Measurements from ENCODE around the gene SPAG7. TPM values are rescaled to one million over a fixed set of nuclear protein-coding genes. Genes with fewer than 3 reads are reported as not detected.

Gene SPAG7
- total RNA-seq, 1 donor from 2014 or later, result 40.7 TPM

DNA sequence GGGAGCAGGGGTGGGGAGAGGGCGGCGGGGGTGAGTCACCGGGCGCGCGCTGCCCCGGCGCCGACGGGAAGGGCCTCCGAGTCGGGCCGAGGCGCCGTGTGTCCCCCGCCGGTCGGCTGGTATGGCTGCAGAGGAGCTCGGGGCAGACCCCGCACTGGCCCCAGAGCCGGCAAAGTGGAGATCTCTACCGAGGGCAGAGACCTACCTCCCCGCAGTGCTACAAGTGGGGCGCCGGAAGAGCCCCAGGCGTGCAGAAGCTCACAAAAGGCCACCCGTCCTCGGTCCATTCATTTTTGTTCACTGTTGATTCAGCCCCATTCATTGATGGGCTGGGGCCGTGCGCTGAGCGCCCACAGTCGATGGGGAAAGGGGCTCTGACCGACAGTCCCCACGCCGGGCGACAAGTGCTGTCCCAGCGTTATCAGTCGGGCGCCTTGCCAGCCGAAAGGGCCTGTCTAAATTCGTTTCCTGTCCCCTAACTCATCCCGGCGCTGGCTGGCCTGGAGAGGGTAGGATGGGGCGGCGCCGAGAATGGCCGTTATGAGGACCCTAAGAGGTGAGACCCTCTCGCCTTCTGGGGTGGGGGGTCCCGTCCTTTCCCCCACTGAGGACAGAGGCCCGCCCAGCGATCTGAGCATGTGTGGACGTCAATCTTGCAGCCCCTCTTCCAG lies 17.4 kb downstream of the SPAG7 start:
- no peak for DNase-seq

DNA sequence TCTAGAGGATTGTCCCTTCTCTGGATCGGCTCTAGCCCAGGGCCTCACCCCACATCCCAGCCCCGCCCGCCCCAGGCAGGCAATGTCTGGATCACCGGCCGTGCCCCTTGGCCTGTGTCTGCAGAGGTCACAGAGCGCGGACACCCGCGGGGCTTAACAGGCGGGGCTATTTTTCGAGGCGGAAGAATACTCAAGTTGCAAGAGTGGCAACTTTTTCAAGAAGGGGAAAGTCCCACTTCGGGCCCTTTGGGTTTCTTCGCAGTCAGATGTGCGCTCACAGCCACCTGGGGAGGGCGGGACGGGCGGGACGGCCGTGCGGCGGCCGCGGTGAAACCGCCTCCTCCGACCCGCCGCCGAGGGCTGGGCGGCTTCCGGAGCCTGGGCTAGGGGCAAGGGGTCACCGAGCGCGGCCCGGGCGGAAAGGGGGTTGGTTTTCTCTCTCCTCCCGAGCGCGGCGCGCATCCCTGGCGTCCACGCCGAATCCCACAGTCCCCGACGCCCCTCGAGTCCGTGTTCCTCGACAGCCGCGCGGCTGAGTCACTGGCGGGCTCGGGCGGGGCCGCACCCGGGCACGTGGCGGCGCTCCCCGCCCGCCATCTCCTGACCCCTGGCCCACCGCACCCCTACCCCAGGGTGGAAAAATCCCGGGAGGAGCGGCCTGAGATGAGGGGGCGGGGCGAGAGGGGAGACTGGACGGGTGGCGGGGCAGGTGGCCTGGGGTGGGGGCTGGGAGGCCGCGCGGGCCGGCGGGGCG lies 18.1 kb downstream of the SPAG7 start:
- DNase-seq, result no peak

DNA sequence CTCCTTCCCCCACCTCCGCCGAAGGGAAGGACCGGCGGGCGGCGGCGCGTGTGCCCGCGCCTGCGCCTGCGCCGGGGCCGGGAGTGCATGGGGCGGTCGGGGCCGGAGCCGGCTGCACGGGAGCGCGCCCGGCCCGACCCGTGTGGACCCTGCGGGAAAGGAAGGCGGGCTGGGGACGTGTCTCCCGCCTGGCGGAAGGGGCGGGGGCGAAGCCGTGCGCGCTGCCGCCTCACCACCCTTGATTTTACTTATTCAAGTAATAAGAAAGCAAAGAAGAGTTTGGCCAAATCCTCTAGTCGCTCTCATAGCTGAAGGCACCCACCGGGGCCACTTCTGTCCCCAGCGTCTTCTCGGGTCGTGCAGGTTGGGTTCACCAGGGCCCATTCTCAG lies 18.7 kb downstream of the SPAG7 start:
- peak; percentile 92 for DNase-seq

GRCh38 chr17:4948166-4948930 lies 19.3 kb downstream of the SPAG7 start, which contains the start of gene PFN1:
Gene PFN1 (minus strand): TSS chr17:4948530. CDS start chr17:4948394, 136 bp downstream.
- DNase-seq, result peak; percentile 95

DNA sequence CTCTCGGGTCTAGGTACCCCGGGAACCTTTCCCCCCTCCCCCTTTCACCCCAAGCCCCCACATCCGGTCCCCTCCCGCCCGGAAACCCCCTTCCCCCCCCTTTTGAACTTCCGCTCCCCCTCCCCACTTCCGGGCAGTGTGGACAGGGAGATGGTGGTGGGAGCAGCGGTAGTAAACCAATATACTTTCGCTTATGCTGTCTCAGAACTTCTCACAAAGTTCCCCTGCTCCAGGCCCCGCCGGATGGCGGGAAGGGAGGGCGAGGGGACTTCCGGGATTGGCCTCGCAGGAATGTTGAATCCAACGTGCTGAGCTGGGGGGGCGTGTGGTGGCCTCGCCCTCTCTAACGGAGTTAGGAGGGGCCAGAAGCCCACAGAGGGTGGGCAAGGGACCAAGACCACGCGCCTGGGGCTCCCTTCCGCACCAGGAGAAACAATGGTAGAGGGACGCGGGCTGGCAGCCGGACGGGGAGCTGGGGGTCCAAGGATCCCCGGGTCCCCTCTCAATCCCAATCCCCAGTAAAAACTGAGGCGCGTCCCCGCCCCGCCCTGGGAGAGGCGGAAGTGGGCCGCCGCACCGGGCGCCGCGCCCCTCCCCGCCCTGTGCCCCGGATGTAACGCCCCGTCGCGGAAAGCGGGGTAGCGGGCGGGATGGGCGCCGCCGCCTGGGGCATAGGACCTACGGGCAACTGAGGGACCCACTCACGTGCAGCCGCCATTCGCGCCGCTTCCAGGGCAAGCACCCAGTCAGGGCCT lies 20.0 kb downstream of the SPAG7 start:
- DNase-seq, result peak; percentile 40

- DNase-seq, result no peak
Observed at GRCh38 chr17:4947010-4947410, 20.6 kb downstream of the SPAG7 start.

- DNase-seq, result no peak
Observed at GRCh38 chr17:4946312-4946976, 21.2 kb downstream of the SPAG7 start.

GRCh38 chr17:4945944-4946280 lies 21.7 kb downstream of the SPAG7 start:
- DNase-seq, result no peak

- DNase-seq, result no peak
Observed at GRCh38 chr17:4945176-4945943, 22.3 kb downstream of the SPAG7 start.

- DNase-seq, result no peak
Observed at GRCh38 chr17:4944554-4945175, 23.0 kb downstream of the SPAG7 start.

DNA sequence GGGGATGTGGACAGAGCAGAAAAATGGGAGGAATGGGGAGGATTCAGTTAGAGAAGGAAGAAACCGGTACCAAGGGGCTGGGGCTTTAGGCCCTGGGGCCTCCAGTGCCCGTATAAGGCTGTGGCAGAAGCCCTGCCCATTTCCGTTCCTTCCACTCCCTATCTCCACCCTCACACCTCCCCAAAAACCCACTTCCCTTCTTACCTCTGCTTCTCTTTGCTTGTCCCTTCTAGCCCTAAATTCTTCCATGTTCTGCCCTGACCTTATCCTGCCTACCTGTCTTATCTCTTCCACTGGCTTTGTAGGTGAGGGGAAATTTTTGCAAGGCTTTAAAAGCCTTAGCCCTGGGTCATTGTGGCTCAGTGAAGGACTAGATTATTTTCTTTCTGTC lies 23.5 kb downstream of the SPAG7 start:
- DNase-seq, result no peak

GRCh38 chr17:4942760-4943508 lies 24.7 kb downstream of the SPAG7 start:
- no peak for DNase-seq

DNA sequence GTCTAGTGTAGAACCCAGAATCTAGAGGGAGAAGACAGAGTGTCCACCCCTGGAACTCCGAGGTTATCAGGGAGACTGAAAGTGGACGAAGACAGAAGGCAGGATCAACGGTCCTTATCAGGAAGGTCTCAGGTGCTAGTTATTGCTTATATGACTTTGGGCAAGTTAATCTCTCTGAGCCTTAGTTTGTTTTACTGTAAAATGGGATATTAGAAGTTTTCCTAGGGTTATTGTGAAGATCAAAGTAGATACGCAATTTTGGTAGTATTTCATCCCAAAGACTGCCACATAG lies 26.4 kb downstream of the SPAG7 start:
- DNase-seq, result no peak

DNA sequence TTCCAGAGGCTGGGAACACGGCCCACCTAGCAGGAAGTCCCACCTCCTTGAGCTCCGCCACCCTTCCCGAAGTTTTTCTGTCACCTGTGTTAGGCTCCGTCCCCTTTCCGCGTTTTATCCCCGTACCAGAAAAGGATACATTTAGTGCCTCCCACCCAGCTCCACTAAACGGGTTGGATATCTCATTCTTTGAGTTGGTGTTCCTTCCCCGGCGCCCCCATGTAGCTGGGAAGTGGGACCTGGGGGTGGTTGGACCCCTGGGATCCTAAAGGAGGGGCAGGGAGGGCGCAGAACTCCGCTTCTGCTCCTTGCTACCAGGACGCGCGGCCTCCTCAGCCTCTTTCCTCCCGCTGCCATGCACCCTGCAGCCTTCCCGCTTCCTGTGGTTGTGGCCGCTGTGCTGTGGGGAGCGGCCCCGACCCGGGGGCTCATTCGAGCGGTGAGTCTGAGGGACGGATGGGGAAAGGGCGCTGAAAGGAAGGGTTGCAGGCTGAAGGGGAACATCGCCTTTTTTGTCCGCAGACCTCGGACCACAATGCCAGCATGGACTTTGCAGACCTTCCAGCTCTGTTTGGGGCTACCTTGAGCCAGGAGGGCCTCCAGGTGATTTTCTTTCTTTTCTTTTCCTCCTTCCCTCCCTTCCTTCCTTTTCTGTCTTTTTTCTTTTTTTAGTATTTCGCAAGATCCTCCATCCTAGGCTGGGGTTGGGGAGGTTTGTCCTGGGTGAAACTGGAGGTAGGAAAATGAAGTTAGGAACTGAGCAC lies 26.9 kb downstream of the SPAG7 start:
- DNase-seq, result no peak

DNA sequence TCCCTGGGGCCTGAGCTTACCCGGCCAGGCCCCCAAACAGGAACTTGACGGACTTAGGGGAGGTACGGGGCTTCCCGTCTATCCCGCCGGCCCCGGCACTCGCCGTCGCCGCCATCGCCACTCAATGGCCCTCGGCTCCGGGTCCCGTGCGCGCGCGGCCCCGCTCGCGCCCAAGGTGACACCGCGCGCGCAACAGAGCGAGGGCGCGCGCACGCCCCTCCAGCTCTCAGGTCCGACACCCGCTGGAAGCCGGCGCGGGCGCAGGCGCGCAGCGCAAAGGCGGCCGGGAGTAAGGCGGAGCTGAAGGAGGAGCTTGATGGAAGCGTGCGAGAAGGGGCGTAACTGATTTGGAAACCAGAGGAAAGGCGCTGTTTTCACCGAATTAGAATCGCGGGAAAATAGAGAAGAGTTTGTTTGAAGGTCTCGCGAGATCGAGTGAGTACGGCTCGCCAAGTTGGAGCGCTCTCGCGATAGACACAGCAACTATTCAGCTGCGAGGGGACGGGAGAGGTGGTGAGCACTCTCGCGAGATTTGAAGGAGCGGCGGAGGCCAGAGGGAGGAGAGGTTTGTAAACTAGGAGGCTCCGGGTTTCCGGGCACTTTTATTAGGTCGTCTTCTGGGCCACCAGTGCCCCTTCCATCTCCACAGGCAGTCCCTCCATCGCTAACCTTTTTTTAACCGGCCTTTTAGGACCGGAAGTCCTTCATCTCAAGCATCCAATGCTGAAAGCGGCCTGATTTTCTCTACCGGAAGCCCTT lies 27.6 kb downstream of the SPAG7 start, which contains the start of the genes RNF167 and SLC25A11:
Gene RNF167, plus strand, starts transcription at position 473 of the 759 bp plus-strand sequence. CDS start 642 bp downstream, outside the sequence.
Gene SLC25A11, minus strand, starts transcription at position 251 of the 759 bp plus-strand sequence. Its CDS starts 136 bp downstream, at position 115.
- DNase-seq, result peak; percentile 99

DNA sequence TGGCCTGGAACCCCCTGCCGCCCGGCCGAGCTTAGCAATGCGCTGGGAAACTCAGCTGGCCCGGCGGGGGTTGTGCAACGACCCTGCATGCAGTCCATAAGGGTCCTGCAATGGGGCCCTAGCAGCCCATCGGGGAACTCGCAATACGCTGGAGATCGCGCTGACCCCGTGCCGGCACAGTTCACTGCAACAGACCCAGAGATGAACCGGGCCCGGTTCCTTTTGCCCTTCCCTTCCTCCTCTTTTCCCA lies 28.1 kb downstream of the SPAG7 start:
- no peak for DNase-seq

GRCh38 chr17:4938688-4939545 lies 28.7 kb downstream of the SPAG7 start:
- no peak for DNase-seq

All from skin of body (tissue), 2 donors.